ENCODE measurements around the gene GAS2. TPM values are rescaled to one million over a fixed set of nuclear protein-coding genes. Genes with fewer than 3 reads are reported as not detected.

GAS2 gene
- total RNA-seq, 4 donors from 2014 or later = 5.8 to 10.7 (median 8.7) TPM

GRCh38 chr11:22785251-22785650, 118.8 kb downstream of the GAS2 start:
- TF ChIP-seq CTCF (IDR thresholded peaks at IDR 0.05) (no peak), POLR2A (IDR thresholded peaks at IDR 0.05) (no peak)
- Histone ChIP-seq H3K36me3 (no peaks in the 10 kb centered on the region), H3K27me3 (no peaks in the 10 kb centered on the region), H3K4me1 (no peaks in the 10 kb centered on the region), H3K27ac (no peak overlapping the region), H3K9me3 (no peaks in the 10 kb centered on the region), H3K4me3 (no peak overlapping the region)
- no peak for DNase-seq

GRCh38 chr11:22786475-22786874, 120.1 kb downstream of the GAS2 start:
- TF ChIP-seq POLR2A (IDR thresholded peaks at IDR 0.05) = no peak
- no peak for TF ChIP-seq CTCF (IDR thresholded peaks at IDR 0.05)
- no peak for DNase-seq
- no peaks in the 10 kb centered on the region for H3K27me3 ChIP-seq
- no peak overlapping the region for H3K27ac ChIP-seq
- no peaks in the 10 kb centered on the region for H3K4me1 ChIP-seq
- no peaks in the 10 kb centered on the region for H3K9me3 ChIP-seq
- H3K36me3 ChIP-seq = no peaks in the 10 kb centered on the region
- no peak overlapping the region for H3K4me3 ChIP-seq

GRCh38 chr11:22787055-22787454, 120.6 kb downstream of the GAS2 start:
- H3K9me3 ChIP-seq = no peaks in the 10 kb centered on the region
- H3K27me3 ChIP-seq = no peaks in the 10 kb centered on the region
- H3K4me1 ChIP-seq = no peaks in the 10 kb centered on the region
- H3K4me3 ChIP-seq = no peak overlapping the region
- TF ChIP-seq POLR2A (IDR thresholded peaks at IDR 0.05) = no peak
- no peak for TF ChIP-seq CTCF (IDR thresholded peaks at IDR 0.05)
- DNase-seq = no peak
- H3K27ac ChIP-seq = no peak overlapping the region
- no peaks in the 10 kb centered on the region for H3K36me3 ChIP-seq

- DNase-seq = peak in 2 of 3 donors; percentile 15 to 46
- H3K36me3 ChIP-seq = no peaks in the 10 kb centered on the region
- H3K9me3 ChIP-seq = no peaks in the 10 kb centered on the region
- TF ChIP-seq CTCF (IDR thresholded peaks at IDR 0.05) (peak in 4 of 6 experiments; percentile 66 to 76 (median 68)), POLR2A (IDR thresholded peaks at IDR 0.05) (no peak)
- H3K4me1 ChIP-seq = no peaks in the 10 kb centered on the region
- H3K4me3 ChIP-seq = no peak overlapping the region
- no peak overlapping the region for H3K27ac ChIP-seq
- no peaks in the 10 kb centered on the region for H3K27me3 ChIP-seq
Measured at GRCh38 chr11:22787551-22788162, 121.2 kb downstream of the GAS2 start.

- TF ChIP-seq POLR2A (IDR thresholded peaks at IDR 0.05) (no peak), CTCF (IDR thresholded peaks at IDR 0.05) (no peak)
- Histone ChIP-seq H3K27ac (no peak overlapping the region), H3K27me3 (no peaks in the 10 kb centered on the region), H3K36me3 (no peaks in the 10 kb centered on the region), H3K4me1 (no peaks in the 10 kb centered on the region), H3K4me3 (no peak overlapping the region), H3K9me3 (no peaks in the 10 kb centered on the region)
- DNase-seq = no peak
Measured at GRCh38 chr11:22792497-22792896, 126.1 kb downstream of the GAS2 start.

GRCh38 chr11:22795914-22796313, 129.5 kb downstream of the GAS2 start:
- no peak overlapping the region for H3K27ac ChIP-seq
- no peaks in the 10 kb centered on the region for H3K9me3 ChIP-seq
- no peaks in the 10 kb centered on the region for H3K27me3 ChIP-seq
- H3K4me1 ChIP-seq = no peaks in the 10 kb centered on the region
- no peak for DNase-seq
- no peak overlapping the region for H3K4me3 ChIP-seq
- H3K36me3 ChIP-seq = no peaks in the 10 kb centered on the region
- TF ChIP-seq POLR2A (IDR thresholded peaks at IDR 0.05) (no peak), CTCF (IDR thresholded peaks at IDR 0.05) (no peak)

Data from Peyer's patch (tissue), 4 donors.